ENCODE measurements around the gene GTF3C2. TPM values are rescaled to one million over a fixed set of nuclear protein-coding genes. Genes with fewer than 3 reads are reported as not detected.

Gene GTF3C2
- total and polyA plus RNA-seq, 10 of the 15 experiments (the other 5 are each of a cell fraction or from before 2014, with no cell fraction given) = 45.9 to 105 (median 80.3) TPM

DNA sequence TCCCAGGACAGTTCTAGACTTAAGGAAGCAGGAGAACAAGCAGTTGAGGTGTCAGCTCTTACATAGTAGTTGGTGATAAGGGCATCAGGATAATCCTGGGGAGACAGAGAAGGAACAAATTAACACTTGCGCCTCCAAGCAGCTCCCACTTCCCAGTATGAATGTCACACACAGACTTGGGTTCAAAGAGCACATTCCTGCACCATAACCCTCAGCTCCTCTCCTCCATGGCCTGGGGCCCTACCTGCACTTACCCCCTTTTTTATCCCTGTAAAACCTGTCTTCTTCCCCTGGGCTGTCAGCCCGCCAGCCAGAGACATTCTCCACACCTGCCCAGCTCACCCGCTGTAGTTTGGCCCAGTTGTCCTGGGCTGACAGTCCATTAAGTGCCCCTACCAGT, 44.4 kb downstream of the GTF3C2 start:
- H3K9me3 ChIP-seq (replicated peaks; ENCODE audit: control insufficient read depth, insufficient read depth, low read length) = no peaks in the 10 kb centered on the region; the same call in 2 of the 3 replicates
- no peaks in the 10 kb centered on the region for H3K4me1 ChIP-seq (ENCODE audit: control insufficient read depth, insufficient read depth, low read length)
- intact Hi-C loops (cut with micrococcal nuclease; ENCODE audit: unreplicated experiment) = no loop called here
- no peaks in the 10 kb centered on the region for H4K20me1 ChIP-seq (ENCODE audit: control insufficient read depth, insufficient read depth)
- no peak overlapping the region for H3K4me3 ChIP-seq
- ATAC-seq (no peak), FAIRE-seq (no peak), DNase-seq (ENCODE audit: low read depth, low spot score) (no peak)
- no peaks in the 10 kb centered on the region for H3K27me3 ChIP-seq (replicated peaks in 1 of 2; ENCODE audit: control insufficient read depth in 2 of 2, insufficient read depth in 2 of 2, low read length in 1 of 2)
- BruUV-seq (replicated peaks) = no TSS peak
- WGBS (ENCODE audit: insufficient coverage, insufficient replicate concordance, low lambda C conversion rate, missing lambda C conversion rate) = 93% methylated on average over 3 of the region's 3 CpGs
- H3K79me2 ChIP-seq (ENCODE audit: control insufficient read depth, insufficient read depth, low read length) = no peaks in the 10 kb centered on the region
- RAD21 ChIA-PET (ENCODE audit: unreplicated experiment) = no interaction called here
- TF ChIP-seq CBFB (IDR thresholded peaks at IDR 0.05; ENCODE audit: low read depth) (no peak), RCOR1 (conservative IDR thresholded peaks at IDR 0.05; ENCODE audit: low read depth, low read length) (no peak)
- SMC1A ChIA-PET (ENCODE audit: uncharacterized antibody, unreplicated experiment) = interaction anchor here (1.3 to 1.5 kb wide), 2 partner anchors 9 to 10 kb away, joined by 3 to 5 read pairs; partner anchors contain the start of gene MPV17
- in situ Hi-C loops (cut with MboI) = no loop called here
- no peak overlapping the region for H3K4me2 ChIP-seq (ENCODE audit: control insufficient read depth, insufficient read depth)
- no peak overlapping the region for H2AFZ ChIP-seq (ENCODE audit: control insufficient read depth, low read depth, low read length)
- CTCF ChIA-PET = interaction anchor here (2.0 kb wide), 1 partner anchor 9 kb away, joined by 15 read pairs; no protein-coding TSS in a partner anchor
- H3K27ac ChIP-seq (ENCODE audit: control insufficient read depth, insufficient read depth) = no peak overlapping the region
- H3K36me3 ChIP-seq (ENCODE audit: control insufficient read depth in 2 of 2, insufficient read depth in 2 of 2, low read length in 1 of 2) = peaks cover 0 to 6% of the 10 kb centered on the region in 2 experiments; a peak in 2 of 4 replicates
- POLR2A ChIA-PET = no interaction called here
- H3K9ac ChIP-seq (ENCODE audit: control insufficient read depth, insufficient read depth, low read length) = no peak overlapping the region

DNA sequence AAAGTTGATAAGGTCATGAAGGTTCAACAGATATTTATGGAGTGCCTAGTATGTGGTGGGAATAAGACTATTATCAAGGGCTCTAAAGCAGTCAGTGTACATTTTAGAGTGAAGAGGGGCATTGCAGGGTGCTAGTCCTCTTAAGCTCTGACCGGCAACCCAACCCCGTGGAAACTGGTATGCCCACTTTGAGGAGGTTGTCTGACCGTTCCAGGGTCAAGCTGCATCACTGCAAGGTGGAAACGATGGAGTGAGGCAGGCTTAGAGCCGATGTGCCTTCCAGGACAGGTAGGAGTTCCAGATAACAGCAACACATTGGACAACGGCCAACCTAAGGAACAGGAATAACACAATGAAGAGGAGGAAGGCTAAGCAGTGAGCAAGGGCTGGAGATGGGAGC, 46.9 kb downstream of the GTF3C2 start:
- POLR2A ChIA-PET = interaction anchor here (0.6 kb wide), 1 partner anchor 13 kb away, joined by 3 read pairs; no protein-coding TSS in a partner anchor
- 97% methylated on average over 6 of the region's 6 CpGs for WGBS (ENCODE audit: insufficient coverage, insufficient replicate concordance, low lambda C conversion rate, missing lambda C conversion rate)

More for the DNA sequence above, 46.9 kb downstream of the GTF3C2 start:
- no peaks in the 10 kb centered on the region for H3K79me2 ChIP-seq (ENCODE audit: control insufficient read depth, insufficient read depth, low read length)
- H4K20me1 ChIP-seq (ENCODE audit: control insufficient read depth, insufficient read depth) = no peaks in the 10 kb centered on the region
- no peak overlapping the region for H3K9ac ChIP-seq (ENCODE audit: control insufficient read depth, insufficient read depth, low read length)
- no peaks in the 10 kb centered on the region for H3K4me1 ChIP-seq (ENCODE audit: control insufficient read depth, insufficient read depth, low read length)
- ChIA-PET RAD21 (ENCODE audit: unreplicated experiment) (no interaction called here), SMC1A (ENCODE audit: uncharacterized antibody, unreplicated experiment) (no interaction called here), CTCF (no interaction called here)
- H3K27ac ChIP-seq (ENCODE audit: control insufficient read depth, insufficient read depth) = no peak overlapping the region
- BruUV-seq (replicated peaks) = no TSS peak
- H3K9me3 ChIP-seq (replicated peaks; ENCODE audit: control insufficient read depth, insufficient read depth, low read length) = no peaks in the 10 kb centered on the region; the same call in 2 of the 3 replicates
- H3K4me3 ChIP-seq = no peak overlapping the region
- FAIRE-seq (no peak), DNase-seq (ENCODE audit: low read depth, low spot score) (no peak), ATAC-seq (no peak)
- in situ Hi-C loops (cut with MboI) (no loop called here), intact Hi-C loops (cut with micrococcal nuclease; ENCODE audit: unreplicated experiment) (no loop called here)
- TF ChIP-seq ASH2L (IDR thresholded peaks at IDR 0.05; ENCODE audit: borderline replicate concordance, low read depth) (no peak), ETV6 (conservative IDR thresholded peaks at IDR 0.05 in 1 of 2, IDR thresholded peaks at IDR 0.05 in 1 of 2; ENCODE audit: borderline replicate concordance in 1 of 2, low read depth in 1 of 2) (no peak)
- peaks cover 0 to 3% of the 10 kb centered on the region in 2 experiments; a peak in 1 of 4 replicates for H3K36me3 ChIP-seq (ENCODE audit: control insufficient read depth in 2 of 2, insufficient read depth in 2 of 2, low read length in 1 of 2)
- H3K4me2 ChIP-seq (ENCODE audit: control insufficient read depth, insufficient read depth) = no peak overlapping the region
- H3K27me3 ChIP-seq (replicated peaks in 1 of 2; ENCODE audit: control insufficient read depth in 2 of 2, insufficient read depth in 2 of 2, low read length in 1 of 2) = no peaks in the 10 kb centered on the region; a peak in 1 of 4 replicates
- H2AFZ ChIP-seq (ENCODE audit: control insufficient read depth, low read depth, low read length) = no peak overlapping the region

Data from GM12878 (cell line).